ENCODE data around the gene PEX16.

DNA sequence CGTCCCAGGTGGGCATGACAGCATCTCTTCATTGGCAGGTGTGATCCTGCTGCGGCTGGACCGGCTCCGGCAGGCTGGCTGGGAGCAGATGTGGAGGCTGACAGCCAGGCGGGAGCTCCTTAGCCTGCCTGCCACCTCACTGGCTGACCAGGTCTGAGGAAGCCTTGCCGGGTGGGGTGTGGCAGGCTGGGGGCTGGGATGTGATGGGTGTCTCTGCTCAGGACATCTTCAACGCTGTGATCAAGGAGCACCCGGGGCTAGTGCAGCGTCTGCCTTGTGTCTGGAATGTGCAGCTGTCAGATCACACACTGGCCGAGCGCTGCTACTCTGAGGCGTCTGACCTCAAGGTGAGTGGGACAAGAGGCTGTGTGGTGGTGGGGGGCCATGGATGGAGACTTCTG is 8.3 kb upstream of the PEX16 start:
- TF ChIP-seq, protein P1, sequence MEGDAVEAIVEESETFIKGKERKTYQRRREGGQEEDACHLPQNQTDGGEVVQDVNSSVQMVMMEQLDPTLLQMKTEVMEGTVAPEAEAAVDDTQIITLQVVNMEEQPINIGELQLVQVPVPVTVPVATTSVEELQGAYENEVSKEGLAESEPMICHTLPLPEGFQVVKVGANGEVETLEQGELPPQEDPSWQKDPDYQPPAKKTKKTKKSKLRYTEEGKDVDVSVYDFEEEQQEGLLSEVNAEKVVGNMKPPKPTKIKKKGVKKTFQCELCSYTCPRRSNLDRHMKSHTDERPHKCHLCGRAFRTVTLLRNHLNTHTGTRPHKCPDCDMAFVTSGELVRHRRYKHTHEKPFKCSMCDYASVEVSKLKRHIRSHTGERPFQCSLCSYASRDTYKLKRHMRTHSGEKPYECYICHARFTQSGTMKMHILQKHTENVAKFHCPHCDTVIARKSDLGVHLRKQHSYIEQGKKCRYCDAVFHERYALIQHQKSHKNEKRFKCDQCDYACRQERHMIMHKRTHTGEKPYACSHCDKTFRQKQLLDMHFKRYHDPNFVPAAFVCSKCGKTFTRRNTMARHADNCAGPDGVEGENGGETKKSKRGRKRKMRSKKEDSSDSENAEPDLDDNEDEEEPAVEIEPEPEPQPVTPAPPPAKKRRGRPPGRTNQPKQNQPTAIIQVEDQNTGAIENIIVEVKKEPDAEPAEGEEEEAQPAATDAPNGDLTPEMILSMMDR (IDR thresholded peaks at IDR 0.05 in 2 of 3, conservative IDR thresholded peaks at IDR 0.05 in 1 of 3; ENCODE audit: borderline replicate concordance in 1 of 3, insufficient read depth in 1 of 3, low read depth in 2 of 3, low read length in 2 of 3): no peak
- no peak for TF ChIP-seq POLR2A (IDR thresholded peaks at IDR 0.05; ENCODE audit: borderline replicate concordance, extremely low read depth, insufficient read depth, insufficient read length)
- no peak for TF ChIP-seq SP1 (IDR thresholded peaks at IDR 0.05; ENCODE audit: low read depth)
- no peak for TF ChIP-seq CBX3 (IDR thresholded peaks at IDR 0.05; ENCODE audit: low read depth)
- no peak for TF ChIP-seq EZH2phosphoT487 (IDR thresholded peaks at IDR 0.05; ENCODE audit: borderline replicate concordance)
- TF ChIP-seq EGR1 (IDR thresholded peaks at IDR 0.05; ENCODE audit: low read depth): no peak
- no peak for TF ChIP-seq EZH2 (IDR thresholded peaks at IDR 0.05)
- no peak for TF ChIP-seq YY1 (IDR thresholded peaks at IDR 0.05; ENCODE audit: extremely low read depth, insufficient replicate concordance, low read depth, low read length)
- TF ChIP-seq TCF7L2 (IDR thresholded peaks at IDR 0.05; ENCODE audit: borderline replicate concordance, extremely low read depth, insufficient read depth, insufficient read length): no peak
- TF ChIP-seq CEBPB (IDR thresholded peaks at IDR 0.05; ENCODE audit: low read depth): no peak
- TF ChIP-seq, protein P2, sequence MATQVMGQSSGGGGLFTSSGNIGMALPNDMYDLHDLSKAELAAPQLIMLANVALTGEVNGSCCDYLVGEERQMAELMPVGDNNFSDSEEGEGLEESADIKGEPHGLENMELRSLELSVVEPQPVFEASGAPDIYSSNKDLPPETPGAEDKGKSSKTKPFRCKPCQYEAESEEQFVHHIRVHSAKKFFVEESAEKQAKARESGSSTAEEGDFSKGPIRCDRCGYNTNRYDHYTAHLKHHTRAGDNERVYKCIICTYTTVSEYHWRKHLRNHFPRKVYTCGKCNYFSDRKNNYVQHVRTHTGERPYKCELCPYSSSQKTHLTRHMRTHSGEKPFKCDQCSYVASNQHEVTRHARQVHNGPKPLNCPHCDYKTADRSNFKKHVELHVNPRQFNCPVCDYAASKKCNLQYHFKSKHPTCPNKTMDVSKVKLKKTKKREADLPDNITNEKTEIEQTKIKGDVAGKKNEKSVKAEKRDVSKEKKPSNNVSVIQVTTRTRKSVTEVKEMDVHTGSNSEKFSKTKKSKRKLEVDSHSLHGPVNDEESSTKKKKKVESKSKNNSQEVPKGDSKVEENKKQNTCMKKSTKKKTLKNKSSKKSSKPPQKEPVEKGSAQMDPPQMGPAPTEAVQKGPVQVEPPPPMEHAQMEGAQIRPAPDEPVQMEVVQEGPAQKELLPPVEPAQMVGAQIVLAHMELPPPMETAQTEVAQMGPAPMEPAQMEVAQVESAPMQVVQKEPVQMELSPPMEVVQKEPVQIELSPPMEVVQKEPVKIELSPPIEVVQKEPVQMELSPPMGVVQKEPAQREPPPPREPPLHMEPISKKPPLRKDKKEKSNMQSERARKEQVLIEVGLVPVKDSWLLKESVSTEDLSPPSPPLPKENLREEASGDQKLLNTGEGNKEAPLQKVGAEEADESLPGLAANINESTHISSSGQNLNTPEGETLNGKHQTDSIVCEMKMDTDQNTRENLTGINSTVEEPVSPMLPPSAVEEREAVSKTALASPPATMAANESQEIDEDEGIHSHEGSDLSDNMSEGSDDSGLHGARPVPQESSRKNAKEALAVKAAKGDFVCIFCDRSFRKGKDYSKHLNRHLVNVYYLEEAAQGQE (IDR thresholded peaks at IDR 0.05; ENCODE audit: low read depth): no peak
- TF ChIP-seq ZFX (IDR thresholded peaks at IDR 0.05): no peak
- no peak for TF ChIP-seq FOSL1 (IDR thresholded peaks at IDR 0.05; ENCODE audit: low read depth)
